ENCODE results near the gene PCSK5. TPM values are rescaled to one million over a fixed set of nuclear protein-coding genes. Genes with fewer than 3 reads are reported as not detected.

The PCSK5 gene
- total and polyA plus RNA-seq, 2 of the 8 experiments (the other 6 are each of a cell fraction or from before 2014, with no cell fraction given): 5.5 to 10.7 TPM

GRCh38 chr9:75964427-75964826, 74.0 kb downstream of the PCSK5 start (continued):
- no peak for TF ChIP-seq SIX5 (IDR thresholded peaks at IDR 0.05; ENCODE audit: low read depth, low read length)
- no peak for TF ChIP-seq TBP (IDR thresholded peaks at IDR 0.05; ENCODE audit: low read depth, low read length)
- no peak for TF ChIP-seq EZH2 (IDR thresholded peaks at IDR 0.05; ENCODE audit: low read depth, low read length, severe bottlenecking)
- no peak for TF ChIP-seq SP2 (IDR thresholded peaks at IDR 0.05; ENCODE audit: low read length)
- no peak for TF ChIP-seq KDM1A (IDR thresholded peaks at IDR 0.05; ENCODE audit: borderline replicate concordance, low read length)
